ENCODE measurements around the gene COQ8B.

- TF ChIP-seq CTCF (conservative IDR thresholded peaks at IDR 0.05): no peak
- no peak for TF ChIP-seq EZH2 (IDR thresholded peaks at IDR 0.05; ENCODE audit: low read depth)
Observed at GRCh38 chr19:40721936-40722661, 5.4 kb upstream of the COQ8B start.
